GM23338 (cell line): Measurements from ENCODE around the gene APBB3. TPM values are rescaled to one million over a fixed set of nuclear protein-coding genes. Genes with fewer than 3 reads are reported as not detected.

Experiments used
- ATAC-seq: fragments of 200-7000 bp; cut with Tn5 transposase; 3 replicates; pipeline ENCODE4 v1.9.1; 2020
- DNase-seq: peaks from one replicate; pipeline ENCODE4 v3.0.0-alpha.2; 2015; ENCODE audit warnings: low spot score
- H2AFZ ChIP-seq: fragments of 200-600 bp; sonication (generic); 2 replicates; pipeline ENCODE4 v1.8.0; 2016; ENCODE audit warnings: antibody characterized with exemption, mild to moderate bottlenecking, moderate library complexity
- H3F3A ChIP-seq: fragments of 200-600 bp; sonication (generic); replicated peaks from 2 replicates; pipeline ENCODE4 v1.8.0; 2017; ENCODE audit warnings: antibody characterized with exemption, mixed run types, low read depth
- H3K27ac ChIP-seq: fragments of 200-600 bp; sonication (generic); 2 replicates; pipeline ENCODE4 v1.6.1; 2016; ENCODE audit warnings: low read depth
- H3K27me3 ChIP-seq: fragments of 200-600 bp; sonication (generic); 2 replicates; pipeline ENCODE4 v1.8.0; 2016; ENCODE audit warnings: mild to moderate bottlenecking, mixed run types, moderate library complexity; ENCODE audit not compliant: insufficient read depth
- H3K36me3 ChIP-seq: fragments of 200-600 bp; sonication (generic); 2 replicates; pipeline ENCODE4 v1.8.0; 2016; ENCODE audit warnings: mild to moderate bottlenecking; ENCODE audit not compliant: insufficient read depth
- H3K4me1 ChIP-seq: fragments of 200-600 bp; sonication (generic); 2 replicates; pipeline ENCODE4 v1.8.0; 2016; ENCODE audit warnings: mild to moderate bottlenecking, moderate library complexity; ENCODE audit not compliant: insufficient read depth
- H3K4me2 ChIP-seq: fragments of 200-600 bp; sonication (generic); 2 replicates; pipeline ENCODE4 v1.7.1; 2017; ENCODE audit warnings: mixed run types
- H3K4me3 ChIP-seq: fragments of 200-600 bp; sonication (generic); 2 replicates; pipeline ENCODE4 v1.6.1; 2016; ENCODE audit warnings: mixed run types
- H3K79me2 ChIP-seq: fragments of 200-600 bp; sonication (generic); replicated peaks from 2 replicates; pipeline ENCODE4 v1.8.0; 2017; ENCODE audit warnings: mild to moderate bottlenecking; ENCODE audit not compliant: insufficient read depth
- H3K9me2 ChIP-seq: fragments of 200-600 bp; sonication (generic); 2 replicates; pipeline ENCODE4 v1.8.0; 2017; ENCODE audit not compliant: insufficient read depth
- H4K20me1 ChIP-seq: fragments of 200-600 bp; sonication (generic); replicated peaks from 2 replicates; pipeline ENCODE4 v1.8.0; 2017; ENCODE audit warnings: mild to moderate bottlenecking; ENCODE audit not compliant: insufficient read depth
- H3K27ac Mint-ChIP-seq: 2 replicates; pipeline ENCODE4 v1.8.0; 2020; ENCODE audit warnings: inconsistent platforms, mild to moderate bottlenecking, moderate library complexity, mixed read lengths
- H3K27me3 Mint-ChIP-seq: 3 replicates; pipeline ENCODE4 v1.8.0; 2022; ENCODE audit warnings: low read depth, mild to moderate bottlenecking, moderate library complexity, mixed read lengths, inconsistent platforms; ENCODE audit not compliant: insufficient read depth, poor library complexity
- H3K36me3 Mint-ChIP-seq: 3 replicates; pipeline ENCODE4 v1.8.0; 2021; ENCODE audit warnings: low read depth, mild to moderate bottlenecking, inconsistent platforms, moderate library complexity, mixed read lengths
- H3K4me1 Mint-ChIP-seq: 3 replicates; pipeline ENCODE4 v1.8.0; 2020; ENCODE audit warnings: mild to moderate bottlenecking, inconsistent platforms, mixed read lengths
- H3K4me3 Mint-ChIP-seq: 3 replicates; pipeline ENCODE4 v1.8.0; 2021; ENCODE audit warnings: moderate library complexity, mild to moderate bottlenecking, inconsistent platforms, mixed read lengths
- H3K9me3 Mint-ChIP-seq: 3 replicates; pipeline ENCODE4 v1.8.0; 2020; ENCODE audit warnings: moderate library complexity, mild to moderate bottlenecking, inconsistent platforms, mixed read lengths
- CREB1 ChIP-seq: fragments of 250-450 bp; sonication (Bioruptor Pico); IDR thresholded peaks from 2 replicates; pipeline ENCODE4 v1.5.0; 2020; ENCODE audit warnings: low read depth, mild to moderate bottlenecking, moderate library complexity
- CTCF ChIP-seq, 2 experiments: fragments of 200-600 bp in 1 of 2; sonication (generic) in 1 of 2; conservative IDR thresholded peaks; 2 replicates each; pipeline versions ENCODE4 v1.5.1 to v1.6.1; 2016 to 2017; ENCODE audit warnings: antibody characterized with exemption in 2 of 2, low read depth in 2 of 2, mild to moderate bottlenecking in 2 of 2, moderate library complexity in 1 of 2
- ETS1 ChIP-seq: IDR thresholded peaks from 2 replicates; pipeline ENCODE4 v1.6.1; 2016; ENCODE audit warnings: antibody characterized with exemption
- EZH2phosphoT487 ChIP-seq: fragments of 200-600 bp; sonication (generic); IDR thresholded peaks from one replicate; pipeline ENCODE4 v1.8.1; 2018; ENCODE audit warnings: antibody characterized with exemption; ENCODE audit not compliant: unreplicated experiment
- POLR2AphosphoS5 ChIP-seq: IDR thresholded peaks from 2 replicates; pipeline ENCODE4 v1.6.1; 2016; ENCODE audit warnings: antibody characterized with exemption, low read depth
- REST ChIP-seq: IDR thresholded peaks from one replicate; pipeline ENCODE4 v1.6.1; 2018; ENCODE audit warnings: antibody characterized with exemption; ENCODE audit not compliant: unreplicated experiment
- STAT1 ChIP-seq: IDR thresholded peaks from one replicate; pipeline ENCODE4 v1.6.1; 2016; ENCODE audit warnings: antibody characterized with exemption; ENCODE audit not compliant: unreplicated experiment
- ZNF114 ChIP-seq: fragments of 250-450 bp; sonication (Bioruptor Pico); IDR thresholded peaks from 2 replicates; pipeline ENCODE4 v1.5.0; 2020; ENCODE audit warnings: mild to moderate bottlenecking, moderate library complexity
- ZNF331 ChIP-seq: fragments of 250-450 bp; sonication (Bioruptor Pico); IDR thresholded peaks from 2 replicates; pipeline ENCODE4 v1.5.0; 2020; ENCODE audit warnings: low read depth, mild to moderate bottlenecking, moderate library complexity
- polyA plus RNA-seq: library from polyadenylated mRNA; unstranded; fragments of >200 nt; fragmentation: Nextera tagmentation; extraction: Ambion mirVana; gene quantifications from 2 replicates; pipeline ENCODE4 v1.2.1, GENCODE V29; 2016
- total RNA-seq: library from RNA; depleted of rRNA; stranded (reverse); fragments of >200 nt; shearing (Covaris generic); gene quantifications from 2 replicates; pipeline ENCODE4 v1.2.3, GENCODE V29; 2014

APBB3 gene
- total and polyA plus RNA-seq, 2 experiments from 2014 or later = 9.0 to 15.4 TPM

GRCh38 chr5:140544986-140545385 lies 19.4 kb downstream of the APBB3 start (continued):
- TF ChIP-seq REST = no peak
- TF ChIP-seq CTCF (conservative IDR thresholded peaks at IDR 0.05; ENCODE audit: low read depth in 2 of 2) = no peak
- TF ChIP-seq ETS1 = no peak
- TF ChIP-seq POLR2AphosphoS5 = no peak

- Histone ChIP-seq H3K9me2 (no peaks in the 10 kb centered on the region), H3K36me3 (peaks cover 39% of the 10 kb centered on the region; the same call in 1 of the 2 replicates), H2AFZ (no peak overlapping the region), H3K79me2 (no peaks in the 10 kb centered on the region), H4K20me1 (no peaks in the 10 kb centered on the region; the same call in none of the 2 replicates), H3K4me3 (no peak overlapping the region), H3F3A (peaks cover 11% of the 10 kb centered on the region), H3K27ac (no peak overlapping the region), H3K4me1 (peaks cover 13% of the 10 kb centered on the region; the same call in 1 of the 2 replicates), H3K4me2 (no peak overlapping the region), H3K27me3 (no peaks in the 10 kb centered on the region)
- peaks cover 9% of the 10 kb centered on the region for H3K27me3 Mint-ChIP-seq
- no peak overlapping the region for H3K27ac Mint-ChIP-seq
- H3K4me1 Mint-ChIP-seq = peaks cover 11% of the 10 kb centered on the region; the same call in 2 of the 3 replicates
- no peaks in the 10 kb centered on the region for H3K9me3 Mint-ChIP-seq
- H3K4me3 Mint-ChIP-seq = no peak overlapping the region
- ATAC-seq = no peak
- H3K36me3 Mint-ChIP-seq = peaks cover 55% of the 10 kb centered on the region
- no peak for DNase-seq
- TF ChIP-seq EZH2phosphoT487 (no peak), ETS1 (no peak), ZNF331 (CRISPR knock-in tag) (no peak), CTCF (conservative IDR thresholded peaks at IDR 0.05; ENCODE audit: low read depth in 2 of 2) (no peak), STAT1 (no peak), CREB1 (CRISPR knock-in tag) (no peak), ZNF114 (CRISPR knock-in tag) (no peak)
These were observed 21.4 kb downstream of the APBB3 start for GRCh38 chr5:140542972-140543371.
